ENCODE results near the gene PRSS48. TPM values are rescaled to one million over a fixed set of nuclear protein-coding genes. Genes with fewer than 3 reads are reported as not detected.

Gene PRSS48
- polyA plus RNA-seq, 2 of the 4 experiments (the other 2 are of a cell fraction), result not detected

DNA sequence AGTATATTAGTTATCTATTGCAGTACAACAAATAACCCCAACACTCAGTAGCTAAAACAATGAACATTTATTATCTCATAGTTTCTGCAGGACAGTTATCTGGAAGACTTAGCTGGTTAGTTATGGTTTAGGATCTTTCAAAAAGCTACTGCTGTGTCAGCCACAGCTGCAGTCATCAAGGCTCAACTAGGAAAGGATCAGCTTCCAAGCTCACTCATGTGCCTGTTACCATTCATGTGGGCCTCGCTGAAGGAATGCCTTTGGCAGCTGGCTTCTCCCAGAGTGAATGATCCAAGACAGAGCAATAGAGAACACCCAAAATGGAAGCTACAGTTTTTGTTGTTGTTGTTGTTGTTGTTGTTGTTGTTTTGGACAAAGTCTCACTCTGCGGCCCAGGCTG lies 13.5 kb upstream of the PRSS48 start (continued):
- TF ChIP-seq, protein P1, sequence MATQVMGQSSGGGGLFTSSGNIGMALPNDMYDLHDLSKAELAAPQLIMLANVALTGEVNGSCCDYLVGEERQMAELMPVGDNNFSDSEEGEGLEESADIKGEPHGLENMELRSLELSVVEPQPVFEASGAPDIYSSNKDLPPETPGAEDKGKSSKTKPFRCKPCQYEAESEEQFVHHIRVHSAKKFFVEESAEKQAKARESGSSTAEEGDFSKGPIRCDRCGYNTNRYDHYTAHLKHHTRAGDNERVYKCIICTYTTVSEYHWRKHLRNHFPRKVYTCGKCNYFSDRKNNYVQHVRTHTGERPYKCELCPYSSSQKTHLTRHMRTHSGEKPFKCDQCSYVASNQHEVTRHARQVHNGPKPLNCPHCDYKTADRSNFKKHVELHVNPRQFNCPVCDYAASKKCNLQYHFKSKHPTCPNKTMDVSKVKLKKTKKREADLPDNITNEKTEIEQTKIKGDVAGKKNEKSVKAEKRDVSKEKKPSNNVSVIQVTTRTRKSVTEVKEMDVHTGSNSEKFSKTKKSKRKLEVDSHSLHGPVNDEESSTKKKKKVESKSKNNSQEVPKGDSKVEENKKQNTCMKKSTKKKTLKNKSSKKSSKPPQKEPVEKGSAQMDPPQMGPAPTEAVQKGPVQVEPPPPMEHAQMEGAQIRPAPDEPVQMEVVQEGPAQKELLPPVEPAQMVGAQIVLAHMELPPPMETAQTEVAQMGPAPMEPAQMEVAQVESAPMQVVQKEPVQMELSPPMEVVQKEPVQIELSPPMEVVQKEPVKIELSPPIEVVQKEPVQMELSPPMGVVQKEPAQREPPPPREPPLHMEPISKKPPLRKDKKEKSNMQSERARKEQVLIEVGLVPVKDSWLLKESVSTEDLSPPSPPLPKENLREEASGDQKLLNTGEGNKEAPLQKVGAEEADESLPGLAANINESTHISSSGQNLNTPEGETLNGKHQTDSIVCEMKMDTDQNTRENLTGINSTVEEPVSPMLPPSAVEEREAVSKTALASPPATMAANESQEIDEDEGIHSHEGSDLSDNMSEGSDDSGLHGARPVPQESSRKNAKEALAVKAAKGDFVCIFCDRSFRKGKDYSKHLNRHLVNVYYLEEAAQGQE (IDR thresholded peaks at IDR 0.05), result no peak

GRCh38 chr4:151266497-151266896 lies 10.5 kb upstream of the PRSS48 start:
- POLR2A ChIA-PET, result no interaction called here
- CTCF ChIA-PET, result interaction anchor here (1.1 to 2.4 kb wide), 2 partner anchors 10 to 150 kb away, joined by 3 to 12 read pairs; partner anchors contain the start of gene PRSS48
- Histone ChIP-seq H3K4me1 (peaks cover 6% of the 10 kb centered on the region; the same call in 1 of the 3 replicates), H3K4me2 (no peak overlapping the region), H3K4me3 (no peak overlapping the region), H3K27ac (no peak overlapping the region), H3K9me3 (no peaks in the 10 kb centered on the region)
- no peak for FAIRE-seq
- ATAC-seq, result no peak
- WGBS (ENCODE audit: missing lambda C conversion rate), result 95% methylated on average over 1 of the region's 1 CpG
- TF ChIP-seq ELK1 (IDR thresholded peaks at IDR 0.05; ENCODE audit: low read depth, low read length) (no peak), ZNF302 (CRISPR knock-in tag; IDR thresholded peaks at IDR 0.05) (no peak), KDM1A (IDR thresholded peaks at IDR 0.05; ENCODE audit: low read depth) (no peak), HEYL (CRISPR knock-in tag; IDR thresholded peaks at IDR 0.05) (no peak), MAZ (IDR thresholded peaks at IDR 0.05; ENCODE audit: borderline replicate concordance, low read depth, low read length) (no peak), ZSCAN20 (CRISPR knock-in tag; IDR thresholded peaks at IDR 0.05) (no peak), ZFP36 (IDR thresholded peaks at IDR 0.05; ENCODE audit: borderline replicate concordance, partially characterized antibody) (no peak)
- TF ChIP-seq, protein P2, sequence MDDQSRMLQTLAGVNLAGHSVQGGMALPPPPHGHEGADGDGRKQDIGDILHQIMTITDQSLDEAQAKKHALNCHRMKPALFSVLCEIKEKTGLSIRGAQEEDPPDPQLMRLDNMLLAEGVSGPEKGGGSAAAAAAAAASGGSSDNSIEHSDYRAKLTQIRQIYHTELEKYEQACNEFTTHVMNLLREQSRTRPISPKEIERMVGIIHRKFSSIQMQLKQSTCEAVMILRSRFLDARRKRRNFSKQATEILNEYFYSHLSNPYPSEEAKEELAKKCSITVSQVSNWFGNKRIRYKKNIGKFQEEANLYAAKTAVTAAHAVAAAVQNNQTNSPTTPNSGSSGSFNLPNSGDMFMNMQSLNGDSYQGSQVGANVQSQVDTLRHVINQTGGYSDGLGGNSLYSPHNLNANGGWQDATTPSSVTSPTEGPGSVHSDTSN (IDR thresholded peaks at IDR 0.05), result no peak
- TF ChIP-seq, protein P3, sequence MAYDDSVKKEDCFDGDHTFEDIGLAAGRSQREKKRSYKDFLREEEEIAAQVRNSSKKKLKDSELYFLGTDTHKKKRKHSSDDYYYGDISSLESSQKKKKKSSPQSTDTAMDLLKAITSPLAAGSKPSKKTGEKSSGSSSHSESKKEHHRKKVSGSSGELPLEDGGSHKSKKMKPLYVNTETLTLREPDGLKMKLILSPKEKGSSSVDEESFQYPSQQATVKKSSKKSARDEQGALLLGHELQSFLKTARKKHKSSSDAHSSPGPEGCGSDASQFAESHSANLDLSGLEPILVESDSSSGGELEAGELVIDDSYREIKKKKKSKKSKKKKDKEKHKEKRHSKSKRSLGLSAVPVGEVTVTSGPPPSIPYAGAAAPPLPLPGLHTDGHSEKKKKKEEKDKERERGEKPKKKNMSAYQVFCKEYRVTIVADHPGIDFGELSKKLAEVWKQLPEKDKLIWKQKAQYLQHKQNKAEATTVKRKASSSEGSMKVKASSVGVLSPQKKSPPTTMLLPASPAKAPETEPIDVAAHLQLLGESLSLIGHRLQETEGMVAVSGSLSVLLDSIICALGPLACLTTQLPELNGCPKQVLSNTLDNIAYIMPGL (CRISPR knock-in tag; IDR thresholded peaks at IDR 0.05; ENCODE audit: borderline replicate concordance), result no peak
- no peak for DNase-seq (ENCODE audit: low read depth in 1 of 2, low spot score in 1 of 2)

GRCh38 chr4:151267104-151267503 lies 9.9 kb upstream of the PRSS48 start:
- ATAC-seq (no peak), FAIRE-seq (no peak), DNase-seq (ENCODE audit: low read depth in 1 of 2, low spot score in 1 of 2) (no peak)
- TF ChIP-seq RFX5 (IDR thresholded peaks at IDR 0.05), result no peak
- no peak for TF ChIP-seq KDM5A (IDR thresholded peaks at IDR 0.05)
- no peak for TF ChIP-seq HES2 (IDR thresholded peaks at IDR 0.05)
- TF ChIP-seq ZNF302 (CRISPR knock-in tag; IDR thresholded peaks at IDR 0.05), result no peak
- no peak for TF ChIP-seq PHF8 (IDR thresholded peaks at IDR 0.05; ENCODE audit: borderline replicate concordance, low read depth)
- Histone ChIP-seq H3K27ac (no peak overlapping the region), H3K4me1 (peaks cover 6% of the 10 kb centered on the region; the same call in 1 of the 3 replicates), H3K4me3 (no peak overlapping the region), H3K9me3 (no peaks in the 10 kb centered on the region), H3K4me2 (no peak overlapping the region)
- ChIA-PET POLR2A (no interaction called here), CTCF (interaction anchor here (0.5 to 2.4 kb wide), 2 partner anchors 10 to 103 kb away, joined by 3 to 12 read pairs; partner anchors contain the start of gene PRSS48)
- WGBS (ENCODE audit: missing lambda C conversion rate), result 87% methylated on average over 4 of the region's 4 CpGs
